ENCODE measurements around the gene TKTL1.

Gene TKTL1

DNA sequence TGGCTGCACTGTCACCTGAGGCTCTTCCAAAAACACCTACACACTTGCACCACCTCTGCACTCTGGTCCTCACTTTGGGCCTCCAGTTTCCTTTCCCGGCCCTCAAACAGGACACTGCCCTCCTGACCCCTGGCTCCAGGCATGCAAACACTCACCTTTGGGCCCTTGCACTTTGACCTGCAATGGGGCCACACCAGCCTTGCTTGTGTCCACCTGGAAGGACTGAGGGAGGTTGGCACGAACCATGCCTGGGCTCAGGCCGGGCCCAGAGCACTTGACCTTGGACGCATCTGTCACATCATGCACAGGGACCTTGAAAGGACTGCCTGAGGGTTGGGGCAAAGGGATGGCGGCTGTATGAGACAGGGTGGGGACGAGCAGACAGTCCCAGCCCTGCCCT is 63.2 kb downstream of the TKTL1 start:
- TF ChIP-seq, protein P1, sequence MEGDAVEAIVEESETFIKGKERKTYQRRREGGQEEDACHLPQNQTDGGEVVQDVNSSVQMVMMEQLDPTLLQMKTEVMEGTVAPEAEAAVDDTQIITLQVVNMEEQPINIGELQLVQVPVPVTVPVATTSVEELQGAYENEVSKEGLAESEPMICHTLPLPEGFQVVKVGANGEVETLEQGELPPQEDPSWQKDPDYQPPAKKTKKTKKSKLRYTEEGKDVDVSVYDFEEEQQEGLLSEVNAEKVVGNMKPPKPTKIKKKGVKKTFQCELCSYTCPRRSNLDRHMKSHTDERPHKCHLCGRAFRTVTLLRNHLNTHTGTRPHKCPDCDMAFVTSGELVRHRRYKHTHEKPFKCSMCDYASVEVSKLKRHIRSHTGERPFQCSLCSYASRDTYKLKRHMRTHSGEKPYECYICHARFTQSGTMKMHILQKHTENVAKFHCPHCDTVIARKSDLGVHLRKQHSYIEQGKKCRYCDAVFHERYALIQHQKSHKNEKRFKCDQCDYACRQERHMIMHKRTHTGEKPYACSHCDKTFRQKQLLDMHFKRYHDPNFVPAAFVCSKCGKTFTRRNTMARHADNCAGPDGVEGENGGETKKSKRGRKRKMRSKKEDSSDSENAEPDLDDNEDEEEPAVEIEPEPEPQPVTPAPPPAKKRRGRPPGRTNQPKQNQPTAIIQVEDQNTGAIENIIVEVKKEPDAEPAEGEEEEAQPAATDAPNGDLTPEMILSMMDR (IDR thresholded peaks at IDR 0.05; ENCODE audit: low read depth, low read length): no peak
- no peak for TF ChIP-seq EZH2phosphoT487 (IDR thresholded peaks at IDR 0.05; ENCODE audit: low read depth)
- Histone ChIP-seq H4K20me1 (ENCODE audit: insufficient read depth, low read length) (no peaks in the 10 kb centered on the region), H3K9me3 (ENCODE audit: insufficient read depth, low read length) (no peaks in the 10 kb centered on the region), H3K79me2 (ENCODE audit: low read length) (no peaks in the 10 kb centered on the region), H3K36me3 (replicated peaks; ENCODE audit: low read depth, low read length) (peaks cover 33% of the 10 kb centered on the region), H3K27me3 (ENCODE audit: low read depth, low read length) (no peaks in the 10 kb centered on the region), H3K4me3 (ENCODE audit: low read length) (no peak overlapping the region), H2AFZ (ENCODE audit: low read depth, low read length) (no peak overlapping the region), H3K4me2 (ENCODE audit: low read length) (no peak overlapping the region), H3K9ac (ENCODE audit: low read length) (no peak overlapping the region), H3K4me1 (ENCODE audit: low read length) (no peaks in the 10 kb centered on the region), H3K27ac (ENCODE audit: low read length) (no peak overlapping the region)

DNA sequence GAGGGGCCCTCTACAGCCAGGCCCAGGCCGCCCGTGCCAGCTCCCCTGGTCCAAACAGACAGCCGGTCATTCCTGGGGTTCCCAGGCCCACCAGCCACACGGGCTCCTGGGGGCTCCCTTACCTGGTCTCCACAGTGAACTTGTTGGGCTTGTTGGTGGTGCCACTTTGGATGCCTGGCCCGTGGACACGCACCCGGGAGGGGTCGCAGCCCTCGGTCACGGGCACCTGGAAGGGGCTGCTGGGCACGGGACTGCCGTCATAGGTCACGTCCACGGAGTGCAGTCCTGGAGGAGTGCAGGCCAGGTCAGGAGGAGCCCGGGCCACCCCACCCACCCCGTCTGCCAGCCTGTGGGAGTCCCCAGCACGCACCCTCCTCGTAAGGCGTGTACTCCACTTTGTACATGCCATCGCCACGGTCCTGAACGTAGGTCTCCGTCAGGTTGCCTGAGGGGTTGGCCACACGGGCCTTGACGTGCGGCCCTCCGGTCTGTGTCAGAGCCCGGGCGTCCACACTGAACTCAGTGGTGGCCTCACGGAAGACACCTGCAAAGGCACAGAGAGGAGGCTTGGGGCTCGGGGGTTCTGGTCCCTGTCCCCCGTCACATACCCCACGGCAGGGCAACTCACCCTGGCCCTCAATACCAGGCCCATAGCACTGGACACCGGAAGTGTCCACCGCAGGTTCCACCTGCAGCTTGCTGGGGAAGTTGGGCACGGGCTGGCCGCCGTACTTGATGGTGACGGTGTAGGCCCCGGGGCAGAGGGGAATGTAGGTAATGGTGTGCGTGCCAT is 64.0 kb downstream of the TKTL1 start:
- Histone ChIP-seq H4K20me1 (ENCODE audit: insufficient read depth, low read length) (no peaks in the 10 kb centered on the region), H3K9ac (ENCODE audit: low read length) (no peak overlapping the region), H2AFZ (ENCODE audit: low read depth, low read length) (no peak overlapping the region), H3K36me3 (replicated peaks; ENCODE audit: low read depth, low read length) (peaks cover 26% of the 10 kb centered on the region), H3K4me3 (ENCODE audit: low read length) (no peak overlapping the region), H3K79me2 (ENCODE audit: low read length) (no peaks in the 10 kb centered on the region), H3K27me3 (ENCODE audit: low read depth, low read length) (no peaks in the 10 kb centered on the region), H3K4me2 (ENCODE audit: low read length) (no peak overlapping the region), H3K4me1 (ENCODE audit: low read length) (no peaks in the 10 kb centered on the region), H3K9me3 (ENCODE audit: insufficient read depth, low read length) (no peaks in the 10 kb centered on the region), H3K27ac (ENCODE audit: low read length) (no peak overlapping the region)
- no peak for TF ChIP-seq EZH2phosphoT487 (IDR thresholded peaks at IDR 0.05; ENCODE audit: low read depth)
- TF ChIP-seq, protein P1 (IDR thresholded peaks at IDR 0.05; ENCODE audit: low read depth, low read length): no peak

DNA sequence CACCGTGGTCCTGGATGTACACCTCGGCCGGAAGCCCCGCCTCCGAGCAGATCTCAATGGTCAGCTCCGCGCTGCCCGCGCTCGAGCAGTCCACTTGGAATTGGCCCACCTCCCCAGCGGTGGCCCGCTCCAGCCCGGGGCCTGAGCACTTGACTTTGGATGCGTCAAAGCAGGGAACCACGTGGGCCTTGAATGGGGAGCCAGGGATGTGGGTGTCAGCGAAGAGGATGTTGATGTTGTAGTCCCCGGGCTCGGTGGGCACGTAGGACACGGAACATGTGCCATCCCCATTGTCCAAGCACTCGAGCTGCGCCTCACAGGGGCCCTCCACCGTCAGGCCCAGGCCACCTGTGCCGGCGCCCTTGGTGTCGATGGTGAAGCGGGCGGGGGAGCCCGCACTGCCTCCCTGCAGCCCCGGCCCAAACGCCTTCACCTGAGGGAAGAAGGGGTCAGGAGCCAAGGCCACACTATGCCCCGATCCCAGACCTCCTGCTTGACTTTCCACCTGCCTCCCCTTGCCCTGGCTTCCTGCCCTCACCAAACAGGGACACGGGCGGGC is 64.6 kb downstream of the TKTL1 start:
- Histone ChIP-seq H3K36me3 (replicated peaks; ENCODE audit: low read depth, low read length) (peaks cover 26% of the 10 kb centered on the region), H2AFZ (ENCODE audit: low read depth, low read length) (no peak overlapping the region), H3K4me3 (ENCODE audit: low read length) (no peak overlapping the region), H3K27ac (ENCODE audit: low read length) (no peak overlapping the region), H3K9me3 (ENCODE audit: insufficient read depth, low read length) (no peaks in the 10 kb centered on the region), H3K9ac (ENCODE audit: low read length) (no peak overlapping the region), H3K4me1 (ENCODE audit: low read length) (no peaks in the 10 kb centered on the region), H4K20me1 (ENCODE audit: insufficient read depth, low read length) (no peaks in the 10 kb centered on the region), H3K27me3 (ENCODE audit: low read depth, low read length) (no peaks in the 10 kb centered on the region), H3K4me2 (ENCODE audit: low read length) (no peak overlapping the region), H3K79me2 (ENCODE audit: low read length) (no peaks in the 10 kb centered on the region)
- no peak for TF ChIP-seq EZH2phosphoT487 (IDR thresholded peaks at IDR 0.05; ENCODE audit: low read depth)
- TF ChIP-seq, protein P1 (IDR thresholded peaks at IDR 0.05; ENCODE audit: low read depth, low read length): no peak

DNA sequence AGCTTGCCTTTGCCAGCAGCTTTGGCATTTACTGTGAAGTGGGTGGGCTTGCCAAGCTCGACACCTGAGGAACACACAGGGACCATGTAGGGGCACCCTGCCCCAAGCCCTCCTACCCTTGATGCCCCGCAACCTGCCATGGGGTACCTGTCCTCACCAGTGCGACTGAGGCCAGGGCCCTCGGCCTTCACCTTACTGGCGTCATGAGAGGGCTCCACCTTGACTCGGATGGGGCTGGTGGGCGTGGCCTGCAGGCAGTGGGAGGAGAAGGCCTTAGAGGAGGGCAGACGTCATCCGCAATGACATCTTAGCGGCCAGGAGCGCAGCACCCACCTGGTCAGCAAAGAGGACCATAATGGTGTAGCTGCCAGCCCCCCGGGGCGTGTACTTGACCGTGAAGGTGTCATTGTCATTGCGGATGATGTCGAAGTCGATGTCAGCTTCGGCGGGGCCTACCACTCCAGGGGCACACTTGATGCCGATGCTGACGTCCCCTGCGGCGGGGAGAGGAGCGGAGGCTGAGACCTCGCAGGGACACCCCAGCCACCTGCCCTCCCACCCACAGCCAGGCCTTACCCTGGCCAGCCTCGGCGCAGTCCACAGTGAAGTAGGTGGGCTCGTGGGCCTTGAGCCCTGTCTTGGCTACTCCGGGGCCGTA is 66.6 kb downstream of the TKTL1 start:
- no peak overlapping the region for H3K9ac ChIP-seq (ENCODE audit: low read length)
- no peak overlapping the region for H3K4me3 ChIP-seq (ENCODE audit: low read length)
- no peak overlapping the region for H2AFZ ChIP-seq (ENCODE audit: low read depth, low read length)
- TF ChIP-seq EZH2phosphoT487 (IDR thresholded peaks at IDR 0.05; ENCODE audit: low read depth): no peak
- TF ChIP-seq, protein P1 (IDR thresholded peaks at IDR 0.05; ENCODE audit: low read depth, low read length): no peak
- H3K36me3 ChIP-seq (replicated peaks; ENCODE audit: low read depth, low read length): peaks cover 42% of the 10 kb centered on the region
- 0 out of 2 replicates have a peak, but pooled peaks cover 9% of the 10 kb centered on the region for H4K20me1 ChIP-seq (ENCODE audit: insufficient read depth, low read length)
- no peak overlapping the region for H3K4me2 ChIP-seq (ENCODE audit: low read length)
- H3K27me3 ChIP-seq (ENCODE audit: low read depth, low read length): no peaks in the 10 kb centered on the region
- no peak overlapping the region for H3K27ac ChIP-seq (ENCODE audit: low read length)
- peaks cover 11% of the 10 kb centered on the region; the same call in 1 of the 2 replicates for H3K79me2 ChIP-seq (ENCODE audit: low read length)
- H3K9me3 ChIP-seq (ENCODE audit: insufficient read depth, low read length): no peaks in the 10 kb centered on the region
- H3K4me1 ChIP-seq (ENCODE audit: low read length): no peaks in the 10 kb centered on the region

Measured in OCI-LY3 (cell line).